GM03348 (cell line): ENCODE results near the gene MORC4.

Source experiments
- DNase-seq: peaks from one replicate; pipeline ENCODE4 v3.0.0; 2012; ENCODE audit warnings: low spot score

MORC4 gene

GRCh38 chrX:106952538-106952937 is 47.5 kb downstream of the MORC4 start:
- no peak for DNase-seq

- DNase-seq = no peak
Observed at GRCh38 chrX:106952089-106952488, 47.9 kb downstream of the MORC4 start.

- no peak for DNase-seq
Observed at GRCh38 chrX:106951230-106951629, 48.8 kb downstream of the MORC4 start.

- no peak for DNase-seq
Observed at GRCh38 chrX:106950381-106950780, 49.6 kb downstream of the MORC4 start.

- no peak for DNase-seq
Observed at GRCh38 chrX:106949366-106949765, 50.6 kb downstream of the MORC4 start.

- DNase-seq = no peak
Observed at GRCh38 chrX:106948641-106949040, 51.4 kb downstream of the MORC4 start.

- no peak for DNase-seq
Observed at GRCh38 chrX:106946464-106946863, 53.5 kb downstream of the MORC4 start.

- DNase-seq = no peak
Observed at GRCh38 chrX:106940068-106940467, 59.9 kb downstream of the MORC4 start.

- DNase-seq = no peak
Observed at GRCh38 chrX:106939566-106939965, 60.4 kb downstream of the MORC4 start.

- DNase-seq = no peak
Observed at GRCh38 chrX:106936246-106936645, 63.8 kb downstream of the MORC4 start.

GRCh38 chrX:106935175-106935574 is 64.8 kb downstream of the MORC4 start:
- peak; percentile 9 for DNase-seq

- DNase-seq = no peak
Observed at GRCh38 chrX:106933538-106933961, 66.5 kb downstream of the MORC4 start.

- peak; percentile 13 for DNase-seq
Observed at GRCh38 chrX:106932960-106933537, 67.0 kb downstream of the MORC4 start.

GRCh38 chrX:106932492-106932923 is 67.5 kb downstream of the MORC4 start:
- peak; percentile 17 for DNase-seq

GRCh38 chrX:106931831-106932491 is 68.1 kb downstream of the MORC4 start:
- DNase-seq = no peak

GRCh38 chrX:106928227-106928626 is 71.8 kb downstream of the MORC4 start:
- no peak for DNase-seq

- DNase-seq = no peak
Observed at GRCh38 chrX:106927700-106928099, 72.3 kb downstream of the MORC4 start.

GRCh38 chrX:106927023-106927422 is 73.0 kb downstream of the MORC4 start:
- no peak for DNase-seq

GRCh38 chrX:106921637-106922036 is 78.4 kb downstream of the MORC4 start:
- no peak for DNase-seq

GRCh38 chrX:106919932-106920452 is 80.0 kb downstream of the MORC4 start, which contains the start of gene CLDN2:
Gene CLDN2 (plus strand): TSS chrX:106920402. CDS start chrX:106928229, 7,827 bp downstream.
- no peak for DNase-seq

- DNase-seq = peak; percentile 5
Observed at GRCh38 chrX:106917830-106918500, 82.0 kb downstream of the MORC4 start.

- DNase-seq = peak; percentile 47
Observed at GRCh38 chrX:106912864-106913263, 87.1 kb downstream of the MORC4 start.

- no peak for DNase-seq
Observed at GRCh38 chrX:106906361-106906760, 93.7 kb downstream of the MORC4 start.
